Body of pancreas (tissue), 4 donors: ENCODE data around the gene SPATA19.

Source experiments
- CTCF ChIP-seq, 7 experiments: fragments of 450-650 bp in 4 of 7; fragments of 200-600 bp in 3 of 7; sonication (generic) in 3 of 7; IDR thresholded peaks; one replicate each; pipeline ENCODE4 v1.5.1; 2016 to 2019; ENCODE audit warnings: antibody characterized with exemption in 7 of 7
- POLR2A ChIP-seq, 3 donors: fragments of 450-650 bp; IDR thresholded peaks; one replicate each; pipeline ENCODE4 v1.6.1; 2016; ENCODE audit warnings: antibody characterized with exemption in 3 of 3, mild to moderate bottlenecking in 2 of 3

GRCh38 chr11:133808393-133809140 is 36.7 kb downstream of the SPATA19 start:
- TF ChIP-seq CTCF (IDR thresholded peaks at IDR 0.05) (no peak), POLR2A (IDR thresholded peaks at IDR 0.05) (no peak)
